D721Med (cell line): ENCODE results near the gene SSNA1.

Experiments
- DNase-seq: peaks from one replicate; pipeline ENCODE4 v3.0.0; 2011; ENCODE audit warnings: low spot score; ENCODE audit not compliant: insufficient read length
- FAIRE-seq: peaks from 2 replicates; lab custom pipeline; 2011; peaks lifted over from hg19 to GRCh38; lab: Jason Lieb, UNC
- TF ChIP-seq, protein P1 (sequence below): IDR thresholded peaks from 2 replicates; pipeline ENCODE4 v1.5.1; 2012; ENCODE audit warnings: mild to moderate bottlenecking, control low read depth; ENCODE audit not compliant: insufficient read depth; ENCODE audit errors: missing control alignments

The SSNA1 gene

DNA sequence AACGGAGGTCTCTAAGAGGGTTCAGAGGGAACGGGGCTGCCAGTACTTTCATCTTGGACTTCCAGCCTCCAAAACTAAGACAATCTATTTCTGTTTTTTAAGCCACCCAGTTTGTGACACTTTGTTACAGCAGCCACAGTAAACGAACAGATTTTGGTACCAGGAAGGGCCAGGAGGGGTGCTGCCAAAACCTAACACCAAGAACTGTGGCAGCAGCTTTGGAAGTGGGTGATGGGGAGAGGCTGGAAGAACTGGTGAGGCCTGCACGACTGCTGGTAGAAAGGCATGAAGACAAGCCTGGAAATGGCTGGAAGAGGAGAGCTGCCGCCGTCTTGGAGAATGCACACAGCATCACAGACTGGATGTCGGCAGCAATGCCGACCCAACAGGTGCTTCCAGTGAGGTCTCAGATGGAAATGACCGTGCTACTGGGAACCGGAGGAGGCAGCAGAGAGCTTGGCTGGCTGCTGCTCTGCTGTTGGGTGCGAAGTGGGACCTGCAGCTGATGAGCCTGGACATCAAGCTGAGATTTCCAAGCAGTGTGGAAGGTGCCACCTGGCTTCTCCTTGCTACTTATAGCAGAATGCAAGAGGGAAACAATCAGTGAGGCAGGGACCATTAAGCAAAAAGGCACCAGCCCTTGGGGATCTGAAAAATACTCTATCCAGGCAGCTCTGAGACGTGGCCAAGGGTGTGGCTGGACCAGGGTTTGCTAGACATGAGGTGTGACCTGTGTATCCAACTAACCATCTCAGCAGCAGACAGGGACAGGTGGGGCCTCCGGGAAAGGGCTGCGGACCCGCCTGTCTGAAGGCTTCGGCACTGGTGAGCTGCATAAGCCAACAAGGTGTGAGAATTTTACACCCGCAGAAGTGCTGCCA, 11.9 kb upstream of the SSNA1 start:
- no peak for FAIRE-seq

DNA sequence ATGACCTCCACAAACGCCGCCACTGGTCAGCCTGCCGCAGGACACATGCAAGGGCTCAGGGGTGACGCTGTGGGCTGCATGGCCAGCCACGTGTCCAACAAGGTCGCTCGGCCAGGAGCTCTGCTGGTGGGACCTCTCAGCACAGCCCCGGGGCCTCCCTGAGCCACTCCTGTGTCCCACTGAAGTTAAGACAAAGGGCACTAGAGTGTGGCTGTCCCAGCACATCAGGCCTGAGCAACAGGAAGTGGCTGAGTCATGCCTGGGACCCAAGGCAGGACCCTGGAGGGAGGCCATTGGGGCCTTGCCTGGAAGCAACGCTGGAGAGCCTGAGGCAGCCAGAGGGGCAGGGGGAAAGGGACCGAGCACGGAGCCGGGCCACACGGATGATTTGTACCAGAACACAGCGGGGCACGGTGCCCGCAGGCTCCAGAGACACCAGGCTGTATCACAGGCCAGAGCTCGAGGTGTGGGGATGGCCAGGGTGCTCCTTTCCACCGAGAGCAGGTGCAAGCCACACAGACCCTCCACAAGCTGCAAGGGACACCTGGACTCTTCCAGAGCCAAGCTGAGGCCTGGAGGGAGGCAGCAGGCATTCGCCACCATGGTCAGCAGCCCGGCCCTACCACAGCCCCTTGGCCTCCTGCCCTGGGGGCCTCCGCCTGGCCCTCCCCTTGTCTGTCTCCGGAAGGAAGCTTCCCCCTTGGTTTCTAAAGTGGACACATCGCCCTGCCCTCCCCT, 10.1 kb upstream of the SSNA1 start:
- FAIRE-seq = no peak
- TF ChIP-seq, protein P1, sequence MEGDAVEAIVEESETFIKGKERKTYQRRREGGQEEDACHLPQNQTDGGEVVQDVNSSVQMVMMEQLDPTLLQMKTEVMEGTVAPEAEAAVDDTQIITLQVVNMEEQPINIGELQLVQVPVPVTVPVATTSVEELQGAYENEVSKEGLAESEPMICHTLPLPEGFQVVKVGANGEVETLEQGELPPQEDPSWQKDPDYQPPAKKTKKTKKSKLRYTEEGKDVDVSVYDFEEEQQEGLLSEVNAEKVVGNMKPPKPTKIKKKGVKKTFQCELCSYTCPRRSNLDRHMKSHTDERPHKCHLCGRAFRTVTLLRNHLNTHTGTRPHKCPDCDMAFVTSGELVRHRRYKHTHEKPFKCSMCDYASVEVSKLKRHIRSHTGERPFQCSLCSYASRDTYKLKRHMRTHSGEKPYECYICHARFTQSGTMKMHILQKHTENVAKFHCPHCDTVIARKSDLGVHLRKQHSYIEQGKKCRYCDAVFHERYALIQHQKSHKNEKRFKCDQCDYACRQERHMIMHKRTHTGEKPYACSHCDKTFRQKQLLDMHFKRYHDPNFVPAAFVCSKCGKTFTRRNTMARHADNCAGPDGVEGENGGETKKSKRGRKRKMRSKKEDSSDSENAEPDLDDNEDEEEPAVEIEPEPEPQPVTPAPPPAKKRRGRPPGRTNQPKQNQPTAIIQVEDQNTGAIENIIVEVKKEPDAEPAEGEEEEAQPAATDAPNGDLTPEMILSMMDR = no peak

More for the DNA sequence above, 11.9 kb upstream of the SSNA1 start:
- TF ChIP-seq, protein P1 = peak; percentile 56
- DNase-seq = no peak

DNA sequence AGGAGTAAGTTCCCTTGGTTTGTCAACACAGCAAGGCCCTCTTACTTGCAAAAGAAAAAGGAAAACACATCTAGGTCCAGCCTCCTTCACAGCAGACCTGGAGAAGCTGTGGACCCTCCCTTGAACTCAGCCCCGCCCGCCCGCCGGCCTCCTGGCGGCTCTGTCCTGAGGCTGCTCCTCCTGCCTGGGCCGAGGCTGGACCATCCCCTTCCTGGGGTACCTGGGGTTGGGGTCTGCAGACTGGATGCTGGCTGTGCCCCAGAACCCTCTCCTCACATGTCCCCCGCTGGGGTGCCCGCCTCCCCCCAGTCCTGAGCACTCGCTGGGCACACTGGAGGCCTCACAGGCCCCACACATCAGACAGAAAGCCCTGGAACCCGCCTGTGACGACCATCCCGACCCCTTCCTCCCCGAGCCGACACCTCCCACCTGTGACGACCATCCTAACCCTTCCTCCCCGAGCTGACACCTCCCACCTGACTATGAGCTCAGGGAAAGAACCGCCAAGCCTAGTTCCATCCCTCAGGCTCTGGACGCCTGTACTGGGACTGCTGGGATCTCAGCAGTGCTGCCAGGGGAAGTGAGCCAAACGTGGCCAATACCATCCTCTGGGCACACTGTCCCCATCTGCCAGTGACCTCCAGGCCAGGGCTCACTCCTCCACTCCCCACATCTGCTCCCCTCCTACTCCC, 9.4 kb upstream of the SSNA1 start:
- TF ChIP-seq, protein P1 = no peak
- no peak for FAIRE-seq
- no peak for DNase-seq

More for the DNA sequence above, 10.1 kb upstream of the SSNA1 start:
- DNase-seq = no peak

DNA sequence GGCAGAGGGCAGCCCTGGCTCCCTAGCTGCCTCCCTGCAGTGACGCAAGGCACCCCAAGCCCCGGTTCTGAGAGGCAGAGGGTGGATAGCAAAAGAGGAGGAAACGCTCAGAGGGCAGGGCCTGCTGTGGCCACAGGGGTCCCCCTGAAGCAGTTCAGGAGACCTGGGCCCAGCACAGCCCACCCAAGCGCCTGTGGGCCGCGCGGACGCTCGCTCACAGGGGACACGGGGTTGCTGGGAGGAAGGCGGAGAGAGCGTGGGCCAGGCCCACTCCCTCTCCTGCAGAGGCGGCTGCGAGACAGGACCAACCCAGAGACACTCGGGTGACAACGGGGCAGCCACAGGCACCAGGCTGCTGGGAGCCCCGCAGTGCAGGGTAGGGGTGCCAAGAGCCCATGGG, 8.7 kb upstream of the SSNA1 start:
- TF ChIP-seq, protein P1 = no peak
- FAIRE-seq (no peak), DNase-seq (no peak)

DNA sequence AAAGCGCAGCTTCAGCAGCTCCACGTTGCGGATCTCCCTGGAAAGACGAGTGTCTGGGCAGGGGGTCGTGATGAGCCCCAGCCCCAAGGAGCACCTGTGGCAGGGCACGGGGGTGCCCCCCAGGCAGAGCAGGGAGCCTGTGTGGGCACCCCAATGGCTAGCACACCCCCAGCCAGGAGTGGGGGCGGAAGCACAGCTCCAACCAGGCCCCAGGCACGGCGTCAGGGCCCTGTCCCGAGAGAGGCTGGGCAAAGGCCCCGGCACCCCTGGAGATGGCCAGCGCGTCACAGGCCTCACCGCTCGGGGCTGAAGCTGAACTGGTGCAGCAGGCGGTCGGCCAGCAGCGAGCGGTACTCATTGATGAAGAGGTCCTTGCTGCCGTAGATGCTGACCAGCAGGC, 8.0 kb upstream of the SSNA1 start:
- no peak for DNase-seq
- TF ChIP-seq, protein P1 = no peak
- no peak for FAIRE-seq

DNA sequence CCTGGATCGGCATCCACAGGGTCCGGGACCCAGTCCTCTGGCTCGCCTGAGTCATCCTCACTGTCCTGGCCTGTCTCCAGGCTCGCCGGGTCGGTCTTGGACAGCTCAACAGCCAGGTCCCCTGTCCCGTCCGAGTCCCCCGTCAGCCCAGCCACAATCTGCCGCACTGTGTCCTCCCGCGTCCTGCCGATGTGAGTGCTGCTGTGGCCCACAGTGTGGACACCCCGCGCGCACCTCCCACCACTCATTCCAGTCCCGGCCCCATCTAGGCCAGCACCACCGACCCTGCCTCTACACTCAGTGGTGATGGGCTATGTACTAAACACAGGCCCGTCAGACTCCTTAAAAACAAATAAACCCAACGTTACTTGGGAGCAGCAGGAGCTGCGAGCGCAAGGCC, 6.8 kb upstream of the SSNA1 start:
- DNase-seq (no peak), FAIRE-seq (no peak)
- TF ChIP-seq, protein P1 = no peak
